Mesothelial cell of epicardium (in vitro differentiated cells): ENCODE measurements around the gene MAGI1. TPM values are rescaled to one million over a fixed set of nuclear protein-coding genes. Genes with fewer than 3 reads are reported as not detected.

Experiments
- DNase-seq, 2 experiments: peaks; one replicate each; pipeline ENCODE4 v3.0.0; 2021; ENCODE audit warnings: low spot score in 2 of 2; ENCODE audit not compliant: unreplicated experiment in 2 of 2
- H3K27ac Mint-ChIP-seq: 2 replicates; pipeline ENCODE4 v1.8.0; 2021; ENCODE audit warnings: mixed read lengths
- H3K27me3 Mint-ChIP-seq: 2 replicates; pipeline ENCODE4 v1.8.0; 2021; ENCODE audit warnings: low read depth, mixed read lengths
- H3K36me3 Mint-ChIP-seq: 2 replicates; pipeline ENCODE4 v1.8.0; 2021; ENCODE audit warnings: mixed read lengths
- H3K4me1 Mint-ChIP-seq: 2 replicates; pipeline ENCODE4 v1.8.0; 2021; ENCODE audit warnings: mixed read lengths
- H3K4me3 Mint-ChIP-seq: 2 replicates; pipeline ENCODE4 v1.8.0; 2021; ENCODE audit warnings: mild to moderate bottlenecking, moderate library complexity, mixed read lengths
- H3K9me3 Mint-ChIP-seq: 2 replicates; pipeline ENCODE4 v1.8.0; 2021; ENCODE audit warnings: mixed read lengths
- CTCF ChIP-seq: fragments of 200-600 bp; sonication (generic); IDR thresholded peaks from one replicate; pipeline ENCODE4 v1.5.0; 2021; ENCODE audit warnings: antibody characterized with exemption; ENCODE audit not compliant: unreplicated experiment
- total RNA-seq: library from RNA; stranded (reverse); gene quantifications from 3 replicates; pipeline ENCODE4 v1.2.1, GENCODE V29; 2021

Gene MAGI1
- total RNA-seq, 1 donor from 2014 or later: 65.6 TPM

DNA sequence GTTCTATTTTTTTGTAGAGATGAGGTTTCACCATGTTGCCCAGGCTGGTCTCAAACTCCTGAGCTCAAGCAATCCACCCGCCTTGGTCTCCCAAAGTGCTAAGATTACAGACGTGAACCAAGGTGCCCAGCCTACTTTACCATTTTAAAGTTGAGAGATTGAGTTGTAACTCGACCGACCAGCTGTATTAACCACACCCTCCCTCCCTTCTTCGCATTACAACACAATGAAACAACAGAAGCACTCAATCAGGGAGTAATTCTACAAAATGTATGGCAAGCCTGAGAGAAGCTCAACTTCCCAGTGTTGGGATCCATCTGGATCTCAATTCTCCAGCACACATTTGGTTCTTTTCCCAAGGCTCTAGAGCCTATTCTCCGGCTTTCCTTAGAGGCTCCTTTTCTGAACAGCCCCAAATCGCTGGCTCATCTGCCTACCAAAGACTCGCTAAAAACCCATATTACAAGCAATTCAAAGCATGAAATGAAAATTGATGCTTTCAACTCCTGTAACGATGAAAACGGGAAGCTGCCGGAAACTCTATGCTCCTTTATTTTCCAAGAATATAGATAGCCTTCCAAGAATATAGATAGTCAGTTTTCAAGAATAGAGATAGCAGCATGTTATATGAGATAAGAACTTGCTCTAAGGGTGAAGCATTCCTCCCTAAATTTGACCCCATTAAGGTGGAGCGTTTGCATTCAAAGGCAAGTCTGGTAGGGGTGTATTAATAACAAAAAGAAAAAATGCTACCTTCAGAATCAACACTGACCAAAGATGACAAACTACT, 450.9 kb downstream of the MAGI1 start:
- no peak for DNase-seq
- H3K4me3 Mint-ChIP-seq: no peak overlapping the region
- H3K36me3 Mint-ChIP-seq: no peaks in the 10 kb centered on the region
- no peak for TF ChIP-seq CTCF
- H3K27ac Mint-ChIP-seq: no peak overlapping the region
- H3K27me3 Mint-ChIP-seq: no peaks in the 10 kb centered on the region
- H3K9me3 Mint-ChIP-seq: no peaks in the 10 kb centered on the region
- peaks cover 9% of the 10 kb centered on the region for H3K4me1 Mint-ChIP-seq

DNA sequence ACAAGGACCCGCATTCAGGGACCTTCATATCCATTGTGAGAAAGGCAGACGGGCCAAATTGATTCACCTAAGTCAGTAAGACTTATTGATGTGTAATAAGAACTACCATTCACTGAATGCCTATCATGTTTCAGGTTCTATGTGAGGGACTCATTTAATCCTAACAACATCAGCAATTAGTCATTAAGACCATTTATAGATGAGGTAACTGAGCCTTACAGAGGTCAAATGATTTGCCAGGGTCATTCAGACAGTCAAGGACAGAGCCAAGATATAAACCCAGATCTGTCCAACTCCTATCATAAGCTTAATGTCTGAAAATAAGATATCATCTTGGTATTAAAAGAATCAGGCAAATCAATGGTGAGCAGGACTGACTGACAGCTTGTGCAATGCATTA, 453.8 kb downstream of the MAGI1 start:
- no peak for DNase-seq
- Mint-ChIP-seq H3K9me3 (no peaks in the 10 kb centered on the region), H3K36me3 (no peaks in the 10 kb centered on the region), H3K27me3 (no peaks in the 10 kb centered on the region), H3K4me3 (no peak overlapping the region), H3K4me1 (peaks cover 15% of the 10 kb centered on the region), H3K27ac (no peak overlapping the region)
- no peak for TF ChIP-seq CTCF

GRCh38 chr3:65584002-65584401, 454.7 kb downstream of the MAGI1 start:
- H3K27me3 Mint-ChIP-seq: no peaks in the 10 kb centered on the region
- no peak overlapping the region for H3K4me3 Mint-ChIP-seq
- no peak overlapping the region for H3K27ac Mint-ChIP-seq
- TF ChIP-seq CTCF: no peak
- no peaks in the 10 kb centered on the region for H3K36me3 Mint-ChIP-seq
- no peak for DNase-seq
- H3K4me1 Mint-ChIP-seq: peaks cover 15% of the 10 kb centered on the region
- no peaks in the 10 kb centered on the region for H3K9me3 Mint-ChIP-seq

GRCh38 chr3:65583188-65583587, 455.5 kb downstream of the MAGI1 start:
- H3K27ac Mint-ChIP-seq: peak overlapping the region; percentile 15
- no peak for TF ChIP-seq CTCF
- no peaks in the 10 kb centered on the region for H3K27me3 Mint-ChIP-seq
- H3K36me3 Mint-ChIP-seq: no peaks in the 10 kb centered on the region
- DNase-seq: no peak
- H3K4me3 Mint-ChIP-seq: no peak overlapping the region
- H3K4me1 Mint-ChIP-seq: peaks cover 15% of the 10 kb centered on the region
- H3K9me3 Mint-ChIP-seq: no peaks in the 10 kb centered on the region

GRCh38 chr3:65582012-65582717, 456.6 kb downstream of the MAGI1 start:
- Mint-ChIP-seq H3K4me1 (peaks cover 17% of the 10 kb centered on the region), H3K9me3 (no peaks in the 10 kb centered on the region), H3K36me3 (no peaks in the 10 kb centered on the region), H3K4me3 (no peak overlapping the region), H3K27ac (no peak overlapping the region), H3K27me3 (no peaks in the 10 kb centered on the region)
- no peak for DNase-seq
- no peak for TF ChIP-seq CTCF
